ENCODE data around the gene DEUP1.

GRCh38 chr11:93319224-93319839, 11.2 kb upstream of the DEUP1 start:
- no peak for TF ChIP-seq EZH2phosphoT487 (conservative IDR thresholded peaks at IDR 0.05; ENCODE audit: low read length)
- no peak for TF ChIP-seq CTCF (IDR thresholded peaks at IDR 0.05; ENCODE audit: insufficient read depth, low read length, poor library complexity, severe bottlenecking)
